Esophagus muscularis mucosa (tissue), 3 donors: ENCODE data around the gene SAMD9L.

Source experiments
- POLR2A ChIP-seq: fragments of 450-650 bp; IDR thresholded peaks from one replicate; pipeline ENCODE4 v1.6.1; 2017; ENCODE audit warnings: antibody characterized with exemption, moderate library complexity, mild to moderate bottlenecking, low read depth
- POLR2AphosphoS5 ChIP-seq, 2 donors: sonication (generic); formaldehyde crosslinking; IDR thresholded peaks; one replicate each; pipeline ENCODE4 v1.6.1; 2017; ENCODE audit warnings: antibody characterized with exemption in 2 of 2
- TF ChIP-seq, protein P1 (sequence below), 3 experiments: fragments of 200-600 bp in 2 of 3; fragments of 450-650 bp in 1 of 3; sonication (generic) in 2 of 3; IDR thresholded peaks; one replicate each; pipeline ENCODE4 v1.5.1; 2017 to 2019; ENCODE audit warnings: antibody characterized with exemption in 3 of 3, mild to moderate bottlenecking in 2 of 3, moderate library complexity in 1 of 3

GRCh38 chr7:93196336-93196735 lies 48.2 kb upstream of the SAMD9L start:
- TF ChIP-seq POLR2A (no peak), POLR2AphosphoS5 (IDR thresholded peaks at IDR 0.05) (no peak)
- TF ChIP-seq, protein P1, sequence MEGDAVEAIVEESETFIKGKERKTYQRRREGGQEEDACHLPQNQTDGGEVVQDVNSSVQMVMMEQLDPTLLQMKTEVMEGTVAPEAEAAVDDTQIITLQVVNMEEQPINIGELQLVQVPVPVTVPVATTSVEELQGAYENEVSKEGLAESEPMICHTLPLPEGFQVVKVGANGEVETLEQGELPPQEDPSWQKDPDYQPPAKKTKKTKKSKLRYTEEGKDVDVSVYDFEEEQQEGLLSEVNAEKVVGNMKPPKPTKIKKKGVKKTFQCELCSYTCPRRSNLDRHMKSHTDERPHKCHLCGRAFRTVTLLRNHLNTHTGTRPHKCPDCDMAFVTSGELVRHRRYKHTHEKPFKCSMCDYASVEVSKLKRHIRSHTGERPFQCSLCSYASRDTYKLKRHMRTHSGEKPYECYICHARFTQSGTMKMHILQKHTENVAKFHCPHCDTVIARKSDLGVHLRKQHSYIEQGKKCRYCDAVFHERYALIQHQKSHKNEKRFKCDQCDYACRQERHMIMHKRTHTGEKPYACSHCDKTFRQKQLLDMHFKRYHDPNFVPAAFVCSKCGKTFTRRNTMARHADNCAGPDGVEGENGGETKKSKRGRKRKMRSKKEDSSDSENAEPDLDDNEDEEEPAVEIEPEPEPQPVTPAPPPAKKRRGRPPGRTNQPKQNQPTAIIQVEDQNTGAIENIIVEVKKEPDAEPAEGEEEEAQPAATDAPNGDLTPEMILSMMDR (IDR thresholded peaks at IDR 0.05), result no peak
